ENCODE measurements around the gene ACTL8.

DNA sequence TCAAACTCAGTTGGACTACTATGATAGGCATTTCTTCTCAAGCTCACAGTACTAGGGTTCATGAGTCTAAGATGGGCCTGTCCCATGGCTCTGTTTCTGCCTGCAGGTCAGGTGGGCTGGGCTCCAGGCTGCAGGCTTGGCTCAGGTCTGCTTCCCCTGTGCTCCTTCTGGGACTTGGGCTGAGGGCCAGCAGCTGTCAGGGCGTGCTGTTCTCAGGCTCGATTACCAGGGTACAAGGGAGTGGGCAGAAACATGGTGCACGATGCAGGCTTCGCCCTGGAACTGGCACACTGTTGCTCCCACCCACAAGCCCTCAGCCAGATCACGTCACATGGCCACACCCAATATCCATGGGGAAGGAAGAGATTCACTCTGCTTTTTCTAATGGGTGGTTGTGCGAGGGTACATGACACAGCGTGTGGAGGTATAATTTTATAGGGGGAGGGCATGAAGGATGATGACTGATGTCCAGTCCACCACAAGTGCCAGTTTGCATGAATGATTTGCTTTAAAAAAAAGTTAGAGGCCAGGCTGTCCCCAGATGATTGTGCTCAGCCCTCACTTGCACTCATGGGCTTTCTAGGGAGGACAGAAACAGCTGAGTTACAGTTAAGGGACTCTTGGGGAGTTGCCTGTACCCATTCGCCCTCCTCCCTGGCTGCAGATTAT, 118.0 kb downstream of the ACTL8 start:
- TF ChIP-seq, protein P1, sequence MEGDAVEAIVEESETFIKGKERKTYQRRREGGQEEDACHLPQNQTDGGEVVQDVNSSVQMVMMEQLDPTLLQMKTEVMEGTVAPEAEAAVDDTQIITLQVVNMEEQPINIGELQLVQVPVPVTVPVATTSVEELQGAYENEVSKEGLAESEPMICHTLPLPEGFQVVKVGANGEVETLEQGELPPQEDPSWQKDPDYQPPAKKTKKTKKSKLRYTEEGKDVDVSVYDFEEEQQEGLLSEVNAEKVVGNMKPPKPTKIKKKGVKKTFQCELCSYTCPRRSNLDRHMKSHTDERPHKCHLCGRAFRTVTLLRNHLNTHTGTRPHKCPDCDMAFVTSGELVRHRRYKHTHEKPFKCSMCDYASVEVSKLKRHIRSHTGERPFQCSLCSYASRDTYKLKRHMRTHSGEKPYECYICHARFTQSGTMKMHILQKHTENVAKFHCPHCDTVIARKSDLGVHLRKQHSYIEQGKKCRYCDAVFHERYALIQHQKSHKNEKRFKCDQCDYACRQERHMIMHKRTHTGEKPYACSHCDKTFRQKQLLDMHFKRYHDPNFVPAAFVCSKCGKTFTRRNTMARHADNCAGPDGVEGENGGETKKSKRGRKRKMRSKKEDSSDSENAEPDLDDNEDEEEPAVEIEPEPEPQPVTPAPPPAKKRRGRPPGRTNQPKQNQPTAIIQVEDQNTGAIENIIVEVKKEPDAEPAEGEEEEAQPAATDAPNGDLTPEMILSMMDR (IDR thresholded peaks at IDR 0.05 in 4 of 5, conservative IDR thresholded peaks at IDR 0.05 in 1 of 5) = no peak
- TF ChIP-seq POLR2A (IDR thresholded peaks at IDR 0.05) = no peak
